Esophagus (tissue), 2 donors: ENCODE data around the gene MCF2L2. TPM values are rescaled to one million over a fixed set of nuclear protein-coding genes. Genes with fewer than 3 reads are reported as not detected.
"Not testable (repeated sequence)": the region's sequence is repeated elsewhere in the genome, so short reads cannot be mapped to it uniquely, and the experiment has no call there.

Experiments used
- H3K27ac ChIP-seq, 2 donors: one replicate each; pipeline ENCODE4 v1.5.1; 2013; ENCODE audit warnings: low read depth in 2 of 2, mild to moderate bottlenecking in 2 of 2, inconsistent platforms in 1 of 2, low read length in 1 of 2, moderate library complexity in 1 of 2
- H3K27me3 ChIP-seq, 2 donors: one replicate each; pipeline ENCODE4 v1.6.1; 2013; ENCODE audit warnings: low read length in 2 of 2, control low read depth in 1 of 2, mild to moderate bottlenecking in 1 of 2; ENCODE audit not compliant: insufficient read depth in 2 of 2, control insufficient read depth in 1 of 2
- H3K36me3 ChIP-seq, 2 donors: one replicate each; pipeline ENCODE4 v1.6.1; 2013; ENCODE audit warnings: low read length in 1 of 2; ENCODE audit not compliant: control insufficient read depth in 2 of 2, insufficient read depth in 2 of 2
- H3K4me1 ChIP-seq, 2 donors: one replicate each; pipeline ENCODE4 v1.6.1; 2013; ENCODE audit warnings: low read length in 1 of 2; ENCODE audit not compliant: control insufficient read depth in 2 of 2, insufficient read depth in 2 of 2
- H3K4me3 ChIP-seq, 2 donors: one replicate each; pipeline ENCODE4 v1.5.1; 2013; ENCODE audit warnings: low read length in 2 of 2, mild to moderate bottlenecking in 2 of 2, low read depth in 1 of 2, moderate library complexity in 1 of 2
- H3K9me3 ChIP-seq, 2 donors: one replicate each; pipeline ENCODE4 v1.6.1; 2013; ENCODE audit warnings: mild to moderate bottlenecking in 2 of 2, low read depth in 1 of 2, low read length in 1 of 2, moderate library complexity in 1 of 2; ENCODE audit not compliant: control insufficient read depth in 2 of 2, insufficient read depth in 1 of 2
- WGBS, 2 donors: extraction: QIAGEN DNeasy Blood & Tissue Kit; methylation state at CpG; one replicate each; pipeline ENCODE4 v1.1.7; 2013; 5-methylcytosine and 5-hydroxymethylcytosine counted together
- polyA plus RNA-seq, 2 donors: library from polyadenylated mRNA; stranded (reverse); fragments of 200-250 nt; gene quantifications; one replicate each; pipeline ENCODE4 v1.2.3, GENCODE V29; 2013
- donor health status: healthy with polysubstance abuse.
- donor health status: Bipolar disorder and iron deficiency.

The MCF2L2 gene
- polyA plus RNA-seq, 2 donors: 0.21 to 0.26 TPM

DNA sequence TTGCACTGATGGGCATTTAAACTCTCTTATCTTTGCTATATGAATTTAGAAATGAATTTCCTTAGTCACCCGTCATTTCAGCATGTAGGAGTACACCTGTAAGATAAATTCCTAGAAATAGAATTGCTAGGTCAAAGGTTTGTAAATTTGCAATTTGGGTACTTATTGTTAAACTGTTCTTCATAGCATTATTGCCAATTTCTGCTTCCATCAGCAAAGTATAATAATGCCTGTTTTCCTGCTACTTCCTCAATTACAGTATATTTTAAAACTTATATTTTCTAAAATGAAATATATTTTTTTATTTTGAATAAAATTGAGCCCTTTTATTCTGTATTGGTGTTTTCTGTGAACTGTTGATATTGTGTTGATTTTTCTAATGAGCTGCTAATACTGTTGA is 16.3 kb upstream of the MCF2L2 start:
- H3K9me3 ChIP-seq: peaks cover 0 to 4% of the 10 kb centered on the region in 2 donors
- peaks cover 0 to 6% of the 10 kb centered on the region in 2 donors for H3K4me1 ChIP-seq
- H3K27ac ChIP-seq: no peak overlapping the region
- H3K4me3 ChIP-seq: no peak overlapping the region
- 91 to 94% methylated on average over 1 of the region's 1 CpG for WGBS, 2 donors
- no peaks in the 10 kb centered on the region for H3K27me3 ChIP-seq
- H3K36me3 ChIP-seq: no peaks in the 10 kb centered on the region

- H3K36me3 ChIP-seq: no peaks in the 10 kb centered on the region
- H3K4me3 ChIP-seq: no peak overlapping the region
- H3K9me3 ChIP-seq: peaks cover 0 to 4% of the 10 kb centered on the region in 2 donors
- H3K27me3 ChIP-seq: no peaks in the 10 kb centered on the region
- WGBS, 2 donors: 82 to 87% methylated on average over 10 of the region's 10 CpGs
- H3K4me1 ChIP-seq: peaks cover 0 to 6% of the 10 kb centered on the region in 2 donors
- H3K27ac ChIP-seq: no peak overlapping the region
Observed at GRCh38 chr3:183443395-183444385, 15.3 kb upstream of the MCF2L2 start.

DNA sequence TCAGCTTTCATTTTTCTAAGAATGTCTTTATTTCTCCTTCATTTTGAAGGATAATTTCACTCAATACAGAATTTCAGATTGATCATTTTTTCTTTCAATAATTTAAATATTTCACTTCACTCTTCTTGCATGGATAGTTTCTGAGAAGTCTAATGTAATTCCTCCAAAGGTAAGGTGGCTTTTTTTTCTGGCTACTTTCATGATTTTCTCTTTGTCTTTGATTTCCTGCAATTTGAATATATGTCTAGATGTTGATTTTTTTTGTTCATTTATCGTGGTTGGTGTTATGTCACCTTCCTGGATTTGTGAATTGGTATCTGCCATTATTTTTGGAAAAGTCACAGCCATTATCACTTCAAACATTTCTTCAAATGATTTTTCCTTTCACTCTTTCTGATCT is 14.6 kb upstream of the MCF2L2 start:
- H3K9me3 ChIP-seq: peaks cover 0 to 4% of the 10 kb centered on the region in 2 donors
- WGBS, 2 donors: 73 to 86% methylated on average over 1 of the region's 1 CpG
- H3K4me3 ChIP-seq: no peak overlapping the region
- no peak overlapping the region for H3K27ac ChIP-seq
- H3K36me3 ChIP-seq: no peaks in the 10 kb centered on the region
- no peaks in the 10 kb centered on the region for H3K27me3 ChIP-seq
- H3K4me1 ChIP-seq: peaks cover 0 to 6% of the 10 kb centered on the region in 2 donors

- not testable (repeated sequence) for H3K36me3 ChIP-seq, H3K4me1 ChIP-seq, H3K9me3 ChIP-seq, H3K4me3 ChIP-seq, H3K27ac ChIP-seq, H3K27me3 ChIP-seq
- WGBS, 2 donors: 80 to 97% methylated on average over 1 to 3 of the region's 3 CpGs
Observed at GRCh38 chr3:183440521-183440920, 12.1 kb upstream of the MCF2L2 start.

GRCh38 chr3:183439515-183439914 is 11.1 kb upstream of the MCF2L2 start:
- WGBS, 2 donors: 61 to 66% methylated on average over 3 of the region's 3 CpGs
- H3K9me3 ChIP-seq: peaks cover 0 to 4% of the 10 kb centered on the region in 2 donors
- H3K36me3 ChIP-seq: no peaks in the 10 kb centered on the region
- no peaks in the 10 kb centered on the region for H3K4me1 ChIP-seq
- no peak overlapping the region for H3K4me3 ChIP-seq
- no peaks in the 10 kb centered on the region for H3K27me3 ChIP-seq
- no peak overlapping the region for H3K27ac ChIP-seq

DNA sequence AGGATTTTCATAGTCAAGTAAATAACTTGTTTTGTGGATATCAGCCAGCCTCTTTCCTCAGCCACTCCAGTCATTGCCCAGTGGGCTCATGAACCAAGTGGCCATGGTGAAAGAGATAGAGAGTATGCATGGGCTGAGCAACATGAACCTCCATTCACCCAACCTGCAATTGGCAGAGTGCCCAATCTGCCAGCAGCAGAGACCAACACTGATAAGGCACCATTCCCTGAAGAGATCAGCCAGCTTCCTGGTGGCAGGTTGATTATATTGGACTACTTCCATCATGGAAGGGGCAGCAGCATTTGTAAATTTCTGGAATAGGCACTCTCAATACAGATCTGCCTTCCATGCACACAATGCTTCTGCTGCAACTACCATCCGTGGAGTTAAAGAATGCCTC is 10.3 kb upstream of the MCF2L2 start:
- no peaks in the 10 kb centered on the region for H3K4me1 ChIP-seq
- H3K9me3 ChIP-seq: peaks cover 0 to 4% of the 10 kb centered on the region in 2 donors
- no peak overlapping the region for H3K4me3 ChIP-seq
- no peaks in the 10 kb centered on the region for H3K27me3 ChIP-seq
- 73 to 89% methylated on average over 1 of the region's 1 CpG for WGBS, 2 donors
- no peak overlapping the region for H3K27ac ChIP-seq
- no peaks in the 10 kb centered on the region for H3K36me3 ChIP-seq

DNA sequence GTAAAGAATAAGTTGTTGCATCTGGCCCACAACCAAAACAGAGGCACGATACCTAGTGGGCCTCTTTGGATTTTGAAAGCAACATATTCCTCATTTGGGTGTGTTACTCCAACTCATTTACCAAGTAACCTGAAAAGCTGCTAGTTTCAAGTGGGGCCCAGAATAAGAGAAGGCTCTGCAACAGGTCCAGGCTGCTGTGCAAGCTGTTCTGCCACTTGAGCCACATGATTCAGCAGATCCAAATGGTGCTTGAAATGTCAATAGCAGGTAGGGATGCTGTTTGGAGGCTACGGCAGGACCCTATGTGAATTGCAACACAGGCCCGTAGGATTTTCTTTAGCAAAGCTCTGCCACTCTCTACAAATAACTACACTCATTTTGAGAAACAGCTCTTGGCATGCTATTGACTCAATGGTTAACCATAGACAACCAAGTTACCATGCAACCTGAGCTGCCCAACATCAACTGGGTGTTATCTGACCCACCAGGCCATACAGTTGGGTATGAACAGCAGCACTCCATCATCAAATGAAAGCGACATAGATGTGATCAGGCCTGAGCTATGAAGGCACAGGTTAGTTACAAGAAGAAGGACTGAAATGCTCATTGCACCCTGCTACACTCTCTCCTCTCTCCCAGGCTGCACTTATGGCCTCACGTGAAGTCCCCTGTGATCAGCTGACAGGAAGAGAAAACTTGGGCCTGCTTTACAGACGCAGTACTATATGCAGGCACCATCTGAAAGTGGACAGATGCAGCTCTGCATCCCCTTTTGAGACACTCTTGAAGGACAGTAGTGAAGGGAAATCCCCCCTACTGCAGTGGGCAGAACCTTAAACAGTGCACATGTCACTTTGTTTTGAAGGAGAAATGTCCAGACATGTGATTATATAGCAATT is 9.5 kb upstream of the MCF2L2 start:
- Histone ChIP-seq H3K9me3 (no peaks in the 10 kb centered on the region), H3K36me3 (no peaks in the 10 kb centered on the region), H3K4me1 (no peaks in the 10 kb centered on the region), H3K27me3 (no peaks in the 10 kb centered on the region), H3K27ac (no peak overlapping the region), H3K4me3 (no peak overlapping the region)
- 84 to 87% methylated on average over 6 of the region's 6 CpGs for WGBS, 2 donors

- Histone ChIP-seq H3K27me3 (no peaks in the 10 kb centered on the region), H3K9me3 (no peaks in the 10 kb centered on the region), H3K27ac (no peak overlapping the region), H3K4me3 (no peak overlapping the region), H3K4me1 (no peaks in the 10 kb centered on the region), H3K36me3 (no peaks in the 10 kb centered on the region)
- WGBS, 2 donors: 52 to 58% methylated on average over 1 of the region's 1 CpG
Observed at GRCh38 chr3:183437061-183437460, 8.6 kb upstream of the MCF2L2 start.

GRCh38 chr3:183435661-183436060 is 7.2 kb upstream of the MCF2L2 start:
- Histone ChIP-seq H3K27ac (no peak overlapping the region), H3K27me3 (no peaks in the 10 kb centered on the region), H3K9me3 (no peaks in the 10 kb centered on the region), H3K36me3 (no peaks in the 10 kb centered on the region), H3K4me3 (no peak overlapping the region), H3K4me1 (no peaks in the 10 kb centered on the region)
- 70 to 74% methylated on average over 1 of the region's 1 CpG for WGBS, 2 donors
